SW 1271 (cell line): ENCODE data around the gene ASH1L.
"Not testable (repeated sequence)": the region's sequence is repeated elsewhere in the genome, so short reads cannot be mapped to it uniquely, and the experiment has no call there.

Experiments used
- DNase-seq, 2 experiments: peaks; one replicate each; lab custom pipeline; 2025; lab: John Stamatoyannopoulos, UW

Gene ASH1L

GRCh38 chr1:155493595-155493994 is 69.0 kb downstream of the ASH1L start:
- not testable (repeated sequence) for DNase-seq

- DNase-seq, result not testable (repeated sequence)
Observed at GRCh38 chr1:155488419-155488818, 74.2 kb downstream of the ASH1L start.

- no peak for DNase-seq
Observed at GRCh38 chr1:155487541-155487940, 75.1 kb downstream of the ASH1L start.

GRCh38 chr1:155486952-155487351 is 75.7 kb downstream of the ASH1L start:
- not testable (repeated sequence) for DNase-seq

- DNase-seq, result no peak
Observed at GRCh38 chr1:155485945-155486344, 76.7 kb downstream of the ASH1L start.

GRCh38 chr1:155485222-155485621 is 77.4 kb downstream of the ASH1L start:
- no peak for DNase-seq

- no peak for DNase-seq
Observed at GRCh38 chr1:155481741-155482241, 80.8 kb downstream of the ASH1L start.

GRCh38 chr1:155479205-155479604 is 83.4 kb downstream of the ASH1L start:
- no peak for DNase-seq

GRCh38 chr1:155478270-155478852 is 84.2 kb downstream of the ASH1L start:
- no peak for DNase-seq

- DNase-seq, result no peak
Observed at GRCh38 chr1:155474146-155474545, 88.5 kb downstream of the ASH1L start.

GRCh38 chr1:155473151-155473821 is 89.3 kb downstream of the ASH1L start:
- no peak for DNase-seq

GRCh38 chr1:155472491-155473083 is 90.0 kb downstream of the ASH1L start:
- no peak for DNase-seq

GRCh38 chr1:155471891-155472290 is 90.7 kb downstream of the ASH1L start:
- DNase-seq, result no peak

GRCh38 chr1:155471026-155471425 is 91.6 kb downstream of the ASH1L start:
- DNase-seq, result no peak

GRCh38 chr1:155466996-155467395 is 95.6 kb downstream of the ASH1L start:
- peak; percentile 2 to 23 for DNase-seq

- no peak for DNase-seq
Observed at GRCh38 chr1:155466617-155466972, 96.0 kb downstream of the ASH1L start.

GRCh38 chr1:155463865-155464650 is 98.5 kb downstream of the ASH1L start:
- DNase-seq, result no peak

GRCh38 chr1:155458111-155458510 is 104.5 kb downstream of the ASH1L start:
- no peak for DNase-seq

- no peak for DNase-seq
Observed at GRCh38 chr1:155457266-155457665, 105.3 kb downstream of the ASH1L start.

GRCh38 chr1:155455588-155456195 is 106.9 kb downstream of the ASH1L start:
- no peak for DNase-seq

- DNase-seq, result no peak
Observed at GRCh38 chr1:155454096-155454495, 108.5 kb downstream of the ASH1L start.

- DNase-seq, result no peak
Observed at GRCh38 chr1:155453141-155453540, 109.5 kb downstream of the ASH1L start.
